Astrocyte of the spinal cord (primary cell): ENCODE results near the gene LRRC4.

Experiments
- DNase-seq: peaks from one replicate; pipeline ENCODE4 v3.0.0; 2011; ENCODE audit warnings: low read depth, low spot score
- H3K4me3 ChIP-seq: 2 replicates; pipeline ENCODE4 v1.5.1; 2011; ENCODE audit warnings: low read depth, mild to moderate bottlenecking, low read length, moderate library complexity
- in situ Hi-C: cut with HindIII; loops from 2 replicates; pipeline ENCODE4 v1.10.0; 2017; ENCODE audit warnings: low sequenced_read_pairs
- TF ChIP-seq, protein P1 (sequence below): IDR thresholded peaks from 2 replicates; pipeline ENCODE4 v1.5.1; 2012; ENCODE audit warnings: low read depth, mild to moderate bottlenecking, low read length, inconsistent platforms

LRRC4 gene

DNA sequence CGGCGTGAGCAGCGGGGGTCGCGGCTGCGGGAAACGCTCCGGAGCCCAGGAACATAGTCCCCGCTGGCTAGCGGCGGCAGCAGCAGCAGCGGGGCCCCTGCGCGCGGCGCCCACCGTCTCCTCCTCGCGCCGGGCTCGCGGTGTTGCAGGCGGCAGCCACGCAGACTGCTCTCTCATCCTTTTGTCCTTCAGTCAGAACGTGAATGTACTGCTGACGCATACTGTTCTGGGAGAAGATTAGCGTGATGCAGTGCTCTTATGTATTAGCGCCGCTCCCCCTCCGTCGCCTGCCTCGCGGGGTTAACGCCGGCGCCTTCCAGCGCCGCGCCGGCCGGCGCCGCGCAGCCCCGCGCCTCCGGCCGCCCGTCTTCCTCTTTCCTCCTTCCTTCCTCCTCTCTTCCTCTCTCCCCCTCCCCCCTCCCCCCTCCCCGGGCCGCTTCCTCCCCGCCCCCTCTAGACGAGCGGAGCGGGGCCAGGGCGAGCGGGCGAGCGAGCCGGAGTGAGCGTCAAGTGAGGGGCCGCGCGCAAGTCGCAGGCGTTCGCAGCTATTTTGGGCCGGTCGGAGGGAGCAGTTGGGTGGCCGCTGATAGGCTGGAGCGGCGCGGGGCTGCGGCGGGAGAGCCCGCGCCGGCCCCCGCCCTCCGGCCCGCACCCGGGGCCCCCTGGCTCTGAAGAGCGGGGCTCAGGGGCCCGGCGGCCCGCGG lies 816 bp upstream of the LRRC4 start:
- in situ Hi-C loops = no loop called here
- H3K4me3 ChIP-seq = peak overlapping the region; percentile 16
- TF ChIP-seq, protein P1, sequence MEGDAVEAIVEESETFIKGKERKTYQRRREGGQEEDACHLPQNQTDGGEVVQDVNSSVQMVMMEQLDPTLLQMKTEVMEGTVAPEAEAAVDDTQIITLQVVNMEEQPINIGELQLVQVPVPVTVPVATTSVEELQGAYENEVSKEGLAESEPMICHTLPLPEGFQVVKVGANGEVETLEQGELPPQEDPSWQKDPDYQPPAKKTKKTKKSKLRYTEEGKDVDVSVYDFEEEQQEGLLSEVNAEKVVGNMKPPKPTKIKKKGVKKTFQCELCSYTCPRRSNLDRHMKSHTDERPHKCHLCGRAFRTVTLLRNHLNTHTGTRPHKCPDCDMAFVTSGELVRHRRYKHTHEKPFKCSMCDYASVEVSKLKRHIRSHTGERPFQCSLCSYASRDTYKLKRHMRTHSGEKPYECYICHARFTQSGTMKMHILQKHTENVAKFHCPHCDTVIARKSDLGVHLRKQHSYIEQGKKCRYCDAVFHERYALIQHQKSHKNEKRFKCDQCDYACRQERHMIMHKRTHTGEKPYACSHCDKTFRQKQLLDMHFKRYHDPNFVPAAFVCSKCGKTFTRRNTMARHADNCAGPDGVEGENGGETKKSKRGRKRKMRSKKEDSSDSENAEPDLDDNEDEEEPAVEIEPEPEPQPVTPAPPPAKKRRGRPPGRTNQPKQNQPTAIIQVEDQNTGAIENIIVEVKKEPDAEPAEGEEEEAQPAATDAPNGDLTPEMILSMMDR = peak; percentile 38
- DNase-seq = peak; percentile 87

DNA sequence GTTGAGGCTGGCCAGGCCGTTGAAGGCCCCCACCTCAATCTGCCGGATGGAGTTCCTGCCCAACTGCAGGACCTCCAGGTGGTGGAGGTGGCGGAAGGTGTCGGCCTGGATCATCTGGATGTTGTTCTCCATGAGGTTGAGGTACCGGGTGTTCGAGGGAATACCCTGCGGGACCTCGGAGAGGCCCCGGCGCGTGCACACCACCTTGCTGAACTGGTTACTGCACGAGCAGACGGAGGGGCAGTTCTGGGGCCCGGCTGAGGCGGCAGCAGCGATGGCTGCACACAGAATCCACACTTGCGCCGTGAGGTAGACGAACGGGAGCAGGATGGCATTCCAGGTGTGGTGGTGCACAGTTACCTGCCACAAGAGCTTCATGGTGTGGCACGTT lies 979 bp downstream of the LRRC4 start:
- in situ Hi-C loops = no loop called here
- H3K4me3 ChIP-seq = no peak overlapping the region
- no peak for DNase-seq
- TF ChIP-seq, protein P1 = no peak

DNA sequence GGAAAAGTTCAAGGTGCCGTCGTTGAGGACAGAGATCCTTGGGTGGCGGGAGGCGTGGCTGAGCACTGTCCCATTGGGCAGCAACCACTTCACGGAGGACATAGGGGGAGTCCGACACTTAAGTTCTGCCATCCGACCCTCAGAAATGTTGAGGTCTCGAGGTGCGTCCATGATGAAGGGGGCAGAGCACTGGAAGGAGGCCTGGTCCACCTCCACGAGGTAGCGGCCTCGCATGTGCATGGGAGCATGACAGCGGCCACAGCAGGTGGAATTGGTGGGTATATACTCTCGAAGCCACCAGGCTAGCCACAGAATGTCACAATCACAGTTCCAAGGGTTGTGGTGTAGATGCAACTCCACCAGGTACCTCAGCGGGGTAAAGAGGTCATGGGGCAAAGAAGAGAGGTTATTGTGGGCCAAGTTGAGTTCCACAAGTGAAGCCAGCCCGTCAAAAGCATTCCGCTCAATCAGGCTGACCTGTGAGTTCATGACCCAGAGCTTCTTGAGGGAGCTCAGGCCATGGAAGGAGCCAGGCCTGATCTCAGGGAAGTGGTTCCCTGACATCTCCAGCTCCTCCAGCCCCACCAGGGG lies 1.7 kb downstream of the LRRC4 start:
- in situ Hi-C loops = no loop called here
- no peak for DNase-seq
- H3K4me3 ChIP-seq = no peak overlapping the region

DNA sequence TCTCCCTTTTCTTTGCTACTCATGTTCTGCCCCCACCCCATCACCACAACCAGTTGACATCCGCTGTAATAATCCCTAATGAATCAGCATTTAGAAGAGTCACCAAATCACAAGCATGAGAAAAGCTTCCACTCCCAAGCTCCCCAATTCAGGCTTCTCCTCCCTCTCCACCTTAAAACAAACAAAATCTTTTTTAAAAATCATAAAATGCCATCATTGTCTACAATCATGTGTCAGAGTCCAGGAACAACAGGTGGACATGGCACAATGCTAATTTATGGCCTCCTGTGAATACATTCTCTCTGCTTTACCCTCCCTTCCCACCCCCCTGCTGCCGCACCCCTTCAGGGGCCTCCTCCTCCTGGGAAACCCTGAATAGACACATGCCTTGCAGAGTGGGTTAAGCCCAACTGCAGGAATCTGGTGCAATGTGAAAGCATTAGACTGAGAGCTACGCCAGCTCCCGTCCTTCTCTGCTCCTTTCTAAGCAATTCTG lies 3.7 kb downstream of the LRRC4 start:
- in situ Hi-C loops = no loop called here
- H3K4me3 ChIP-seq = no peak overlapping the region
- DNase-seq = no peak
- TF ChIP-seq, protein P1 = no peak

More for the DNA sequence above, 1.7 kb downstream of the LRRC4 start:
- TF ChIP-seq, protein P1 = no peak

DNA sequence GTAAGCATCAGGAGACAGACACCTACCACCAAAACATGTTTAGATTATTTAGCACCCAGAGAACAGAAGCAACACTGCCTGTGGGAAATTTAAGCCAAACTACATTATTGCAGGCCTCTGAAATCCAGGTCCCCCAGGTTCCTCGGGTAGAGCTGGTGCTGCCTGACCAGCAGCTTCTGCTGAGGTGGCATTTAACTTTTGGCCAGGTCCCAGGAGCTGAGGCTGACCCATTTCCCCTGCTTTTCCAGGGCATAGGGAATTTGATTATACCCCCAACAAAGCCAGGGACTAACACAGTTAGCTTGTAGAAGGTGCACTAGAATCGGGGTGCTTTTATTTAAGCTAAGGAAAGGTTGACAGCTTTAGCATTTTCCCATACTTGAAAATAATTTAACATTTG lies 4.7 kb downstream of the LRRC4 start:
- in situ Hi-C loops = no loop called here
- TF ChIP-seq, protein P1 = no peak
- H3K4me3 ChIP-seq = no peak overlapping the region
- DNase-seq = no peak

DNA sequence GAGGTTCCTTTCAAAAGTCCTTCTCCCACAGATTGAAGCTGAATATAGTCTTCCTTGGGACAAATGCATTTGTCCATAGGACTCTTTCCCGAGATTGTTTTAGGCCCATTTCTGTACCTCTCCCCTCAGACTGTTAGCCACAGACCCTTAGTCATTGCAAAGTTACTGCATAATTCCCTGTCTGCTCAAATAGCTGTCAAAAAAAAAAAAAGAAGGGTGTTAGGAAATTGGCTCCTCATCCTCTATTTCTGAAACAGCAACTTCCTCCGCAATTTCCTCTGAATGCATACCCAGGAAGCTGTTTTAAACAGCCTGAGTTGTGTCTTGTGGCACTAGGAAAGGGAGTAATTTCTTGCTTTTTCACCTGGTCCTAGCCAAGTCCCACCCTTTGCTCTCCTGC lies 5.4 kb downstream of the LRRC4 start:
- no peak for DNase-seq
- H3K4me3 ChIP-seq = no peak overlapping the region
- TF ChIP-seq, protein P1 = no peak
- in situ Hi-C loops = no loop called here
